GM18858 (cell line): ENCODE measurements around the gene ATP6AP1.

Experiments
- ATAC-seq: cut with Tn5 transposase; IDR thresholded peaks from one replicate; pipeline ENCODE4 v1.9.1; 2021; ENCODE audit not compliant: unreplicated experiment

Gene ATP6AP1

GRCh38 chrX:154486052-154486395 lies 57.5 kb downstream of the ATP6AP1 start:
- ATAC-seq: no peak
